H9 (cell line): ENCODE measurements around the gene FKRP. TPM values are rescaled to one million over a fixed set of nuclear protein-coding genes. Genes with fewer than 3 reads are reported as not detected.

Source experiments
- DNase-seq: peaks from one replicate; pipeline ENCODE4 v3.0.0-alpha.2; 2017
- H2AFZ ChIP-seq: one replicate; pipeline ENCODE4 v1.6.1; 2013; ENCODE audit warnings: mild to moderate bottlenecking, low read length, control low read depth, moderate library complexity
- H2AK5ac ChIP-seq: 2 replicates; pipeline ENCODE4 v1.6.1; 2013; ENCODE audit warnings: low read length, control low read depth, mixed read lengths; ENCODE audit not compliant: insufficient read length
- H2BK120ac ChIP-seq: one replicate; pipeline ENCODE4 v1.6.1; 2013; ENCODE audit warnings: low read depth, mild to moderate bottlenecking, low read length, control low read depth, inconsistent platforms; ENCODE audit not compliant: poor library complexity, severe bottlenecking
- H2BK12ac ChIP-seq: 2 replicates; pipeline ENCODE4 v1.6.1; 2013; ENCODE audit warnings: low read length, control low read depth, mixed read lengths, low read depth; ENCODE audit not compliant: insufficient read length
- H2BK15ac ChIP-seq: 2 replicates; pipeline ENCODE4 v1.6.1; 2013; ENCODE audit warnings: low read depth, low read length, control low read depth
- H2BK20ac ChIP-seq: one replicate; pipeline ENCODE4 v1.6.1; 2013; ENCODE audit warnings: low read depth, mild to moderate bottlenecking, low read length, control low read depth, inconsistent platforms; ENCODE audit not compliant: poor library complexity, severe bottlenecking
- H2BK5ac ChIP-seq: 2 replicates; pipeline ENCODE4 v1.6.1; 2013; ENCODE audit warnings: low read length, control low read depth, mixed read lengths; ENCODE audit not compliant: insufficient read length
- H3K14ac ChIP-seq: 2 replicates; pipeline ENCODE4 v1.6.1; 2013; ENCODE audit warnings: low read length, control low read depth; ENCODE audit not compliant: insufficient read depth
- H3K18ac ChIP-seq: 2 replicates; pipeline ENCODE4 v1.6.1; 2013; ENCODE audit warnings: low read depth, mild to moderate bottlenecking, mixed read lengths, low read length, control low read depth; ENCODE audit not compliant: insufficient read length
- H3K23ac ChIP-seq: 2 replicates; pipeline ENCODE4 v1.6.1; 2013; ENCODE audit warnings: low read length, control low read depth, mixed read lengths, low read depth; ENCODE audit not compliant: insufficient read length
- H3K23me2 ChIP-seq: 2 replicates; pipeline ENCODE4 v1.6.1; 2013; ENCODE audit warnings: low read depth, mild to moderate bottlenecking, mixed read lengths, low read length, control low read depth; ENCODE audit not compliant: insufficient read length, poor library complexity, severe bottlenecking
- H3K27ac ChIP-seq: 2 replicates; pipeline ENCODE4 v1.5.1; 2013; ENCODE audit warnings: low read length, control low read depth, mixed read lengths, low read depth; ENCODE audit not compliant: insufficient read length
- H3K27me3 ChIP-seq: 2 replicates; pipeline ENCODE4 v1.6.1; 2013; ENCODE audit warnings: low read length, control low read depth, inconsistent platforms; ENCODE audit not compliant: insufficient read depth
- H3K4ac ChIP-seq: 2 replicates; pipeline ENCODE4 v1.6.1; 2013; ENCODE audit warnings: low read depth, mild to moderate bottlenecking, control low read depth, inconsistent platforms, low read length, moderate library complexity
- H3K4me1 ChIP-seq: 2 replicates; pipeline ENCODE4 v1.6.1; 2013; ENCODE audit warnings: low read length, control low read depth, inconsistent platforms; ENCODE audit not compliant: insufficient read depth
- H3K4me2 ChIP-seq: 2 replicates; pipeline ENCODE4 v1.6.1; 2013; ENCODE audit warnings: low read length, control low read depth, mixed read lengths; ENCODE audit not compliant: insufficient read length, insufficient read depth
- H3K56ac ChIP-seq: 2 replicates; pipeline ENCODE4 v1.6.1; 2013; ENCODE audit warnings: low read depth, mild to moderate bottlenecking, mixed read lengths, low read length, control low read depth; ENCODE audit not compliant: insufficient read length
- H3K79me1 ChIP-seq: 2 replicates; pipeline ENCODE4 v1.6.1; 2013; ENCODE audit warnings: low read depth, mild to moderate bottlenecking, moderate library complexity, low read length, control low read depth, inconsistent platforms; ENCODE audit not compliant: insufficient read depth, poor library complexity, severe bottlenecking
- H3K79me2 ChIP-seq: 2 replicates; pipeline ENCODE4 v1.6.1; 2013; ENCODE audit warnings: low read length, control low read depth, inconsistent platforms; ENCODE audit not compliant: insufficient read depth
- H3K9ac ChIP-seq: 2 replicates; pipeline ENCODE4 v1.6.1; 2013; ENCODE audit warnings: low read length, control low read depth, mixed read lengths; ENCODE audit not compliant: insufficient read length; ENCODE audit errors: extremely low read depth
- H3K9me3 ChIP-seq: one replicate; pipeline ENCODE4 v1.6.1; 2013; ENCODE audit warnings: low read depth, low read length, inconsistent platforms; ENCODE audit not compliant: control insufficient read depth
- H3T11ph ChIP-seq: one replicate; pipeline ENCODE4 v1.6.1; 2013; ENCODE audit warnings: mild to moderate bottlenecking, low read length, control low read depth, inconsistent platforms
- H4K20me1 ChIP-seq: one replicate; pipeline ENCODE4 v1.6.1; 2013; ENCODE audit not compliant: control insufficient read depth, insufficient read length, insufficient read depth
- H4K5ac ChIP-seq: 2 replicates; pipeline ENCODE4 v1.6.1; 2013; ENCODE audit warnings: low read depth, mild to moderate bottlenecking, mixed read lengths, low read length, control low read depth; ENCODE audit not compliant: insufficient read length
- H4K8ac ChIP-seq: replicated peaks from 2 replicates; pipeline ENCODE4 v1.6.1; 2013; ENCODE audit warnings: low read length, control low read depth, mixed read lengths, low read depth; ENCODE audit not compliant: insufficient read length
- H4K91ac ChIP-seq: 2 replicates; pipeline ENCODE4 v1.6.1; 2013; ENCODE audit warnings: low read depth, mild to moderate bottlenecking, moderate library complexity, mixed read lengths, low read length, control low read depth; ENCODE audit not compliant: insufficient read length
- H3K27ac Mint-ChIP-seq, 3 experiments: 2 replicates in 2 of 3; 3 replicates in 1 of 3; pipeline ENCODE4 v1.8.0; 2020 to 2021; ENCODE audit warnings: mixed read lengths in 3 of 3, mild to moderate bottlenecking in 1 of 3, moderate library complexity in 1 of 3
- H3K27me3 Mint-ChIP-seq: 2 replicates; pipeline ENCODE4 v1.8.0; 2021; ENCODE audit warnings: low read depth, mild to moderate bottlenecking, moderate library complexity, mixed read lengths
- H3K36me3 Mint-ChIP-seq, 3 experiments: 2 replicates in 2 of 3; 3 replicates in 1 of 3; pipeline ENCODE4 v1.8.0; 2020 to 2021; ENCODE audit warnings: low read depth in 3 of 3, mixed read lengths in 3 of 3; ENCODE audit not compliant: insufficient read depth in 1 of 3
- H3K4me1 Mint-ChIP-seq, 2 experiments: 2 replicates each; pipeline ENCODE4 v1.8.0; 2020; ENCODE audit warnings: mixed read lengths in 2 of 2
- H3K4me3 Mint-ChIP-seq, 2 experiments: 2 replicates in 1 of 2; 3 replicates in 1 of 2; pipeline ENCODE4 v1.8.0; 2020 to 2021; ENCODE audit warnings: mild to moderate bottlenecking in 2 of 2, mixed read lengths in 2 of 2, moderate library complexity in 1 of 2
- H3K9me3 Mint-ChIP-seq, 2 experiments: 2 replicates in 1 of 2; 3 replicates in 1 of 2; pipeline ENCODE4 v1.8.0; 2020; ENCODE audit warnings: mild to moderate bottlenecking in 2 of 2, mixed read lengths in 2 of 2, moderate library complexity in 1 of 2
- WGBS: extraction: QIAGEN DNeasy Blood & Tissue Kit; methylation state at CpG from one replicate; pipeline ENCODE4 v1.1.7; 2013; ENCODE audit warnings: missing lambda C conversion rate, low lambda C conversion rate, mixed read lengths; ENCODE audit not compliant: insufficient read length; ENCODE audit errors: extremely low coverage; 5-methylcytosine and 5-hydroxymethylcytosine counted together
- total RNA-seq: library from RNA; stranded (reverse); gene quantifications from 2 replicates; pipeline ENCODE4 v1.2.1, GENCODE V29; 2021
- TF ChIP-seq, protein P1 (sequence below): fragments of 200-600 bp; sonication (generic); conservative IDR thresholded peaks from 3 replicates; pipeline ENCODE4 v1.8.0; 2021; ENCODE audit warnings: antibody characterized with exemption, mild to moderate bottlenecking

FKRP gene
- total RNA-seq, 1 experiment from 2014 or later, result 42.2 TPM

DNA sequence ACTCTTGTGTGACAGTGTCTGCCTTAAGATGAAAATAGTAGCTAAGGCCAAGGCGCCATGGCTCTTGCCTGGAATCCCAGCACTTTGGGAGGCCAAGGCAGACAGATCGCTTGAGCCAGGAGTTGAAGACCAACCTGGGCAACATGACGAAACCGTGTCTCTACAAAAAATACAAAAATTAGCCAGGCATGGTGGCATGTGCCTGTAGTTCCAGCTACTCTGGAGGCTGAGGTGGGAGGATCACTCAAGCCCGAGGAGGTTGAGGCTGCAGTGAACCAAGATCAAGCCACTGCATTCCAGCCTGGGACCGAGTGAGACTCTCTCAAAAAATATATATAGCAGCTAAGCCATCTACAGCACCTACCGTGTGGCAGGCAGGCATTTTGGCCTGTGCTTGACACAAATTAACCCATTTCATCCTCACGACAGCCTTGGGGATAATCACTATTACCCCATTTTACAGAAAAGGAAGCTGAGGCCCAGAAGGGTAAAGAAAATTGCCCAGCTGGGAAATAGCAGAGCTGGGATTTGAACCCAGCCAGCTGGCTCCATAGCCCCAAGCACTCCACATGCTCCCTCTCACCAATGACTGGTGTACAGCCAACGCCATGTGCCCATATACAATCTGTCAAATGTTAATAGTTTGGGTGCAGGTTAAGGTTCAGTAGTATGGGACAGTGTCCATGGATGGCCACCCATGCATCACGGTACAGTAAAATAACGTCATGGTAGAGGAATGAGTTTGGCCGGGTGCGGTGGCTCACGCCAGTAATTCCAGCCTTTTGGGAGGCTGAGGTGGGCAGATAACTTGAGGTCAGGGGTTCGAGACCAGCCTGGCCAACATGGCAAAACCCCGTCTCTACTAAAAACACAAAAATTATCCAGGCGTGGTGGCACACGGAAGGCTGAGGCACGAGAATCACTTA is 39.5 kb downstream of the FKRP start:
- no peak overlapping the region for H4K8ac ChIP-seq
- no peak overlapping the region for H4K91ac ChIP-seq
- H3K56ac ChIP-seq, result no peak overlapping the region
- Mint-ChIP-seq H3K9me3 (no peaks in the 10 kb centered on the region; a peak in 1 of 5 replicates), H3K27ac (peak overlapping the region; percentile 99), H3K27me3 (peaks cover 13% of the 10 kb centered on the region), H3K4me1 (peaks cover 26 to 44% of the 10 kb centered on the region in 2 experiments), H3K4me3 (peak overlapping the region; percentile 97 to 100), H3K36me3 (peaks cover 50 to 63% (median 51%) of the 10 kb centered on the region in 3 experiments)
- TF ChIP-seq, protein P1, sequence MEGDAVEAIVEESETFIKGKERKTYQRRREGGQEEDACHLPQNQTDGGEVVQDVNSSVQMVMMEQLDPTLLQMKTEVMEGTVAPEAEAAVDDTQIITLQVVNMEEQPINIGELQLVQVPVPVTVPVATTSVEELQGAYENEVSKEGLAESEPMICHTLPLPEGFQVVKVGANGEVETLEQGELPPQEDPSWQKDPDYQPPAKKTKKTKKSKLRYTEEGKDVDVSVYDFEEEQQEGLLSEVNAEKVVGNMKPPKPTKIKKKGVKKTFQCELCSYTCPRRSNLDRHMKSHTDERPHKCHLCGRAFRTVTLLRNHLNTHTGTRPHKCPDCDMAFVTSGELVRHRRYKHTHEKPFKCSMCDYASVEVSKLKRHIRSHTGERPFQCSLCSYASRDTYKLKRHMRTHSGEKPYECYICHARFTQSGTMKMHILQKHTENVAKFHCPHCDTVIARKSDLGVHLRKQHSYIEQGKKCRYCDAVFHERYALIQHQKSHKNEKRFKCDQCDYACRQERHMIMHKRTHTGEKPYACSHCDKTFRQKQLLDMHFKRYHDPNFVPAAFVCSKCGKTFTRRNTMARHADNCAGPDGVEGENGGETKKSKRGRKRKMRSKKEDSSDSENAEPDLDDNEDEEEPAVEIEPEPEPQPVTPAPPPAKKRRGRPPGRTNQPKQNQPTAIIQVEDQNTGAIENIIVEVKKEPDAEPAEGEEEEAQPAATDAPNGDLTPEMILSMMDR, result no peak
- no peak overlapping the region for H2AK5ac ChIP-seq
- no peak overlapping the region for H2BK15ac ChIP-seq
- no peak for DNase-seq
- H3K27me3 ChIP-seq, result no peaks in the 10 kb centered on the region; the same call in 1 of the 2 replicates
- H3T11ph ChIP-seq, result no peak overlapping the region
- no peak overlapping the region for H2BK120ac ChIP-seq
- no peak overlapping the region for H4K5ac ChIP-seq
- no peaks in the 10 kb centered on the region for H3K9me3 ChIP-seq
- peaks cover 43% of the 10 kb centered on the region; the same call in 1 of the 2 replicates for H3K79me2 ChIP-seq
- H3K23me2 ChIP-seq, result peaks cover 23% of the 10 kb centered on the region
- H3K23ac ChIP-seq, result no peak overlapping the region
- H3K4me2 ChIP-seq, result peak overlapping the region; percentile 96
- H4K20me1 ChIP-seq, result peaks cover 4% of the 10 kb centered on the region
- H2BK12ac ChIP-seq, result no peak overlapping the region
- H3K27ac ChIP-seq, result peak overlapping the region; percentile 27
- H3K18ac ChIP-seq, result no peak overlapping the region
- H2BK20ac ChIP-seq, result no peak overlapping the region
- H3K14ac ChIP-seq, result no peak overlapping the region
- H3K4me1 ChIP-seq, result peaks cover 5% of the 10 kb centered on the region; the same call in 1 of the 2 replicates
- H3K4ac ChIP-seq, result no peak overlapping the region
- H3K79me1 ChIP-seq, result peaks cover 12% of the 10 kb centered on the region
- no peak overlapping the region for H2AFZ ChIP-seq
- no peak overlapping the region for H2BK5ac ChIP-seq
- WGBS, result no CpG with 5 or more reads among the region's 19 CpGs
- H3K9ac ChIP-seq, result peak overlapping the region; percentile 72
